Subcutaneous abdominal adipose tissue (tissue), 5 donors: ENCODE data around the gene SHLD2.
"Not testable (repeated sequence)": the region's sequence is repeated elsewhere in the genome, so short reads cannot be mapped to it uniquely, and the experiment has no call there.

Experiments
- H3K27ac ChIP-seq: one replicate; pipeline ENCODE4 v1.7.0; 2013; ENCODE audit warnings: low read depth, mild to moderate bottlenecking, inconsistent platforms, low read length, moderate library complexity
- H3K27me3 ChIP-seq, 5 donors: one replicate each; pipeline ENCODE4 v1.7.0; 2013; ENCODE audit warnings: low read length in 5 of 5, inconsistent platforms in 1 of 5; ENCODE audit not compliant: control insufficient read depth in 5 of 5, insufficient read depth in 4 of 5
- H3K36me3 ChIP-seq, 5 donors: one replicate each; pipeline ENCODE4 v1.7.0; 2013; ENCODE audit warnings: low read length in 5 of 5; ENCODE audit not compliant: control insufficient read depth in 5 of 5, insufficient read depth in 5 of 5
- H3K4me1 ChIP-seq, 5 donors: one replicate each; pipeline ENCODE4 v1.7.0; 2013; ENCODE audit warnings: low read length in 5 of 5, mild to moderate bottlenecking in 3 of 5, moderate library complexity in 1 of 5; ENCODE audit not compliant: control insufficient read depth in 5 of 5, insufficient read depth in 5 of 5
- H3K4me3 ChIP-seq, 5 donors: one replicate each; pipeline ENCODE4 v1.7.0; 2013; ENCODE audit warnings: low read length in 5 of 5, low read depth in 1 of 5
- H3K9ac ChIP-seq, 5 donors: one replicate each; pipeline ENCODE4 v1.7.0; 2013; ENCODE audit warnings: low read length in 5 of 5, mild to moderate bottlenecking in 4 of 5, moderate library complexity in 3 of 5
- H3K9me3 ChIP-seq, 5 donors: one replicate each; pipeline ENCODE4 v1.7.0; 2013; ENCODE audit warnings: low read length in 5 of 5; ENCODE audit not compliant: control insufficient read depth in 5 of 5
- donor health status: healthy.
- donor health status: healthy.
- donor health status: healthy.
- donor health status: healthy.
- donor health status: healthy.

Gene SHLD2

DNA sequence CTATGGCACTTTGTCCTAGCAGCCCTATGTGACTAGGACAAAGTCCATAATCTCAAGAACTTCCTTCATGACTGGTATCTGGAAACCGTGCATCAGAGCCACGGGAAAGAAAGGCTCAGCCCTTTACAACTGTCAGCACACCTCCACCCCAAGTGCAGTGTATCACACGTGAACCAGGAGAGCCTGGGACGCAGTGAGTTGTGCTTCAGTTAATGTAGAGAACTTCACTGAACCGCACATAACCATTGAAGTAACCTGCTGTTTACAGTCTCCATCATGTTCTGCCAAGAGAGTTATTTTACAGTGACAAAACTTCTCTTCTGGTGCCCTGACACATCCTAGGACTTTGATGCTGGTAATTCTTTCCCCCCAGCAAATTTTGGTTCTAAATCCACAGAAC, 142.2 kb downstream of the SHLD2 start:
- H3K27me3 ChIP-seq, H3K4me1 ChIP-seq, H3K36me3 ChIP-seq, H3K4me3 ChIP-seq, H3K9ac ChIP-seq, H3K9me3 ChIP-seq, H3K27ac ChIP-seq: not testable (repeated sequence)

DNA sequence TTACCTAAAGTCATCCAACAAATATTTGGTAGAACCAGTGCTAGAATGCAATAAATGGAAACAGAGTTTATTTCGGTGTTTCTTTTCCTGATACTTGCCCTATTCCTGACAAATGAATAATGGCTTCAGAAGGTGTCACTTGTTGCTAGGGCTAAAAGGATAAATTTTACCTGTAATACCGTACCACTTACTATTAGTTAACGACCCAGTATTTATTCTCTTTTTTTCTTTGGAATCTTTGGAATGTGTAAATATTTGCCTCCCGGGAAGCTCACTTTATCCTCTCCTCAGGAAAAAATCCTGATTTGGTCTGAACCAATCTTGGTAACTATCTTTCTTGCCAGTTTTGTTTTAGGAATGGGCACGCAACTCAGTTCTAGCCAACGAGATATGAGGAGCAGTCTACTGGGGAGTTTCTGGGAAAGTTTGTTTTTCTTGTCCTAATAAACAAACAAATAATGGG, 144.4 kb downstream of the SHLD2 start:
- H3K4me1 ChIP-seq, H3K9ac ChIP-seq, H3K36me3 ChIP-seq, H3K27ac ChIP-seq, H3K4me3 ChIP-seq, H3K27me3 ChIP-seq, H3K9me3 ChIP-seq: not testable (repeated sequence)
